ENCODE data around the gene MOK.

GRCh38 chr14:102187568-102188001 is 117.4 kb downstream of the MOK start:
- TF ChIP-seq, protein P1, sequence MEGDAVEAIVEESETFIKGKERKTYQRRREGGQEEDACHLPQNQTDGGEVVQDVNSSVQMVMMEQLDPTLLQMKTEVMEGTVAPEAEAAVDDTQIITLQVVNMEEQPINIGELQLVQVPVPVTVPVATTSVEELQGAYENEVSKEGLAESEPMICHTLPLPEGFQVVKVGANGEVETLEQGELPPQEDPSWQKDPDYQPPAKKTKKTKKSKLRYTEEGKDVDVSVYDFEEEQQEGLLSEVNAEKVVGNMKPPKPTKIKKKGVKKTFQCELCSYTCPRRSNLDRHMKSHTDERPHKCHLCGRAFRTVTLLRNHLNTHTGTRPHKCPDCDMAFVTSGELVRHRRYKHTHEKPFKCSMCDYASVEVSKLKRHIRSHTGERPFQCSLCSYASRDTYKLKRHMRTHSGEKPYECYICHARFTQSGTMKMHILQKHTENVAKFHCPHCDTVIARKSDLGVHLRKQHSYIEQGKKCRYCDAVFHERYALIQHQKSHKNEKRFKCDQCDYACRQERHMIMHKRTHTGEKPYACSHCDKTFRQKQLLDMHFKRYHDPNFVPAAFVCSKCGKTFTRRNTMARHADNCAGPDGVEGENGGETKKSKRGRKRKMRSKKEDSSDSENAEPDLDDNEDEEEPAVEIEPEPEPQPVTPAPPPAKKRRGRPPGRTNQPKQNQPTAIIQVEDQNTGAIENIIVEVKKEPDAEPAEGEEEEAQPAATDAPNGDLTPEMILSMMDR (IDR thresholded peaks at IDR 0.05), result no peak
- TF ChIP-seq POLR2A (IDR thresholded peaks at IDR 0.05) (no peak), EP300 (IDR thresholded peaks at IDR 0.05) (no peak), POLR2AphosphoS5 (IDR thresholded peaks at IDR 0.05) (no peak)
